HepG2 (cell line): ENCODE data around the gene POLE3. TPM values are rescaled to one million over a fixed set of nuclear protein-coding genes. Genes with fewer than 3 reads are reported as not detected.

Experiments
- AFF4 ChIP-seq: sonication (generic); formaldehyde crosslinking; IDR thresholded peaks from 2 replicates; pipeline ENCODE4 v1.4.0; 2020; ENCODE audit warnings: missing genetic modification reagents
- ATF7 ChIP-seq, 2 experiments: fragments of 450-650 bp in 1 of 2; sonication (generic) in 1 of 2; formaldehyde crosslinking in 1 of 2; IDR thresholded peaks; 2 replicates each; pipeline versions ENCODE4 v1.4.0 to v1.6.1; 2016 to 2020; ENCODE audit warnings: antibody characterized with exemption in 1 of 2, mild to moderate bottlenecking in 1 of 2, missing genetic modification reagents in 1 of 2
- ATRX ChIP-seq: sonication (generic); formaldehyde crosslinking; IDR thresholded peaks from 2 replicates; pipeline ENCODE4 v1.4.0; 2020; ENCODE audit warnings: missing genetic modification reagents, borderline replicate concordance
- BHLHE40 ChIP-seq: IDR thresholded peaks from 2 replicates; pipeline ENCODE4 v1.6.1; 2011; ENCODE audit warnings: low read length, improper control_type of control experiment
- ERF ChIP-seq: IDR thresholded peaks from 2 replicates; pipeline ENCODE4 v1.6.1; 2018; ENCODE audit warnings: missing biosample characterization, missing genetic modification reagents
- HNRNPH1 ChIP-seq: fragments of 200-400 bp; formaldehyde crosslinking; optimal IDR thresholded peaks from 2 replicates; pipeline ENCODE3; 2017; ENCODE audit warnings: mild to moderate bottlenecking, low read depth, low read length
- IKZF1 ChIP-seq: fragments of 450-650 bp; IDR thresholded peaks from 2 replicates; pipeline ENCODE4 v1.7.1; 2016
- LBX2 ChIP-seq: sonication (generic); formaldehyde crosslinking; IDR thresholded peaks from 2 replicates; pipeline ENCODE4 v1.5.0; 2020; ENCODE audit warnings: missing genetic modification reagents, mild to moderate bottlenecking, borderline replicate concordance
- MYNN ChIP-seq: sonication (generic); formaldehyde crosslinking; IDR thresholded peaks from 2 replicates; pipeline ENCODE4 v1.4.0; 2020; ENCODE audit warnings: mild to moderate bottlenecking, low read depth, missing genetic modification reagents
- NFYC ChIP-seq: IDR thresholded peaks from 2 replicates; pipeline ENCODE4 v1.6.1; 2016; ENCODE audit warnings: missing genetic modification reagents, missing compliant biosample characterization
- NR2F1 ChIP-seq, 2 experiments: fragments of 450-650 bp in 1 of 2; formaldehyde crosslinking in 1 of 2; IDR thresholded peaks; 2 replicates each; pipeline versions ENCODE4 v1.5.0 to v1.6.1; 2016 to 2020; ENCODE audit warnings: mild to moderate bottlenecking in 1 of 2, missing compliant biosample characterization in 1 of 2, missing genetic modification reagents in 1 of 2, moderate library complexity in 1 of 2
- SRY ChIP-seq: sonication (generic); formaldehyde crosslinking; IDR thresholded peaks from 2 replicates; pipeline ENCODE4 v1.8.0; 2022; ENCODE audit warnings: mild to moderate bottlenecking, missing genetic modification reagents
- THAP7 ChIP-seq: sonication (generic); formaldehyde crosslinking; IDR thresholded peaks from 2 replicates; pipeline ENCODE4 v1.8.1; 2023; ENCODE audit warnings: mild to moderate bottlenecking, missing genetic modification reagents
- ZMAT3 ChIP-seq: sonication (generic); formaldehyde crosslinking; conservative IDR thresholded peaks from 2 replicates; pipeline ENCODE4 v1.7.0; 2021; ENCODE audit warnings: missing genetic modification reagents
- ZNF224 ChIP-seq: sonication (generic); formaldehyde crosslinking; IDR thresholded peaks from 2 replicates; pipeline ENCODE4 v1.5.0; 2020; ENCODE audit warnings: mild to moderate bottlenecking, missing genetic modification reagents
- ZNF251 ChIP-seq: sonication (generic); formaldehyde crosslinking; IDR thresholded peaks from 2 replicates; pipeline ENCODE4 v1.9.0; 2021; ENCODE audit warnings: mild to moderate bottlenecking, missing genetic modification reagents
- ZNF281 ChIP-seq: sonication (generic); formaldehyde crosslinking; IDR thresholded peaks from 2 replicates; pipeline ENCODE4 v1.4.0; 2020; ENCODE audit warnings: missing genetic modification reagents, borderline replicate concordance
- ZNF34 ChIP-seq: sonication (generic); formaldehyde crosslinking; IDR thresholded peaks from 2 replicates; pipeline ENCODE4 v1.4.0; 2020; ENCODE audit warnings: mild to moderate bottlenecking, missing genetic modification reagents, borderline replicate concordance
- ZNF446 ChIP-seq: sonication (generic); formaldehyde crosslinking; IDR thresholded peaks from 2 replicates; pipeline ENCODE4 v1.5.0; 2020; ENCODE audit warnings: mild to moderate bottlenecking, missing genetic modification reagents
- ZNF788 ChIP-seq: sonication (generic); formaldehyde crosslinking; IDR thresholded peaks from 2 replicates; pipeline ENCODE4 v1.5.0; 2020; ENCODE audit warnings: mild to moderate bottlenecking, missing genetic modification reagents, borderline replicate concordance
- ZNF792 ChIP-seq: IDR thresholded peaks from 2 replicates; pipeline ENCODE4 v1.6.1; 2016
- ZSCAN31 ChIP-seq: sonication (generic); formaldehyde crosslinking; IDR thresholded peaks from 2 replicates; pipeline ENCODE4 v1.5.0; 2020; ENCODE audit warnings: low read depth, mild to moderate bottlenecking, missing genetic modification reagents
- polyA plus RNA-seq, 8 experiments: library from polyadenylated mRNA; depleted of rRNA in 3 of 8; stranded (reverse) in 7 of 8; unstranded in 1 of 8; fragments of >200 nt; fragmentation: Illumina TruSeq in 4 of 8; extraction: Trizol in 4 of 8; gene quantifications; 2 replicates each; pipeline versions ENCODE4 v1.2.1 to v1.2.3, GENCODE V29; 2011 to 2016; ENCODE audit warnings: low read depth in 4 of 8, missing spikeins in 1 of 8, mixed read lengths in 1 of 8; ENCODE audit not compliant: insufficient read depth in 1 of 8
- total RNA-seq, 5 experiments: library from RNA; depleted of rRNA; stranded (reverse); fragments of >200 nt; fragmentation: Illumina TruSeq; extraction: Trizol; gene quantifications; 2 replicates each; pipeline ENCODE4 v1.2.3, GENCODE V29; 2016; ENCODE audit warnings: low read depth in 1 of 5

POLE3 gene
- total and polyA plus RNA-seq, 2 of the 13 experiments (the other 11 are each of a cell fraction or from before 2014, with no cell fraction given): 36.0 to 77.2 TPM

- TF ChIP-seq SRY (peak; percentile 95), ZNF34 (CRISPR knock-in tag) (no peak), AFF4 (CRISPR knock-in tag) (0 out of 2 replicates have a peak, but pooled peaks have one; percentile 35), ZNF446 (CRISPR knock-in tag) (no peak), ZNF224 (CRISPR knock-in tag) (peak; percentile 24; the same call in 1 of the 2 replicates), MYNN (CRISPR knock-in tag) (no peak), ZNF788 (peak; percentile 92; the same call in 1 of the 2 replicates), ZNF251 (CRISPR knock-in tag) (no peak), IKZF1 (no peak), ZSCAN31 (no peak), ERF (peak; percentile 87), ATF7 (IDR thresholded peaks at IDR 0.05) (no peak; the same call in 1 of the 2 replicates), ATF7 (CRISPR knock-in tag; IDR thresholded peaks at IDR 0.05) (0 out of 2 replicates have a peak, but pooled peaks have one; percentile 35), ATRX (CRISPR knock-in tag) (no peak), ZNF792 (peak; percentile 80), ZMAT3 (CRISPR knock-in tag) (peak; percentile 96), BHLHE40 (no peak), NR2F1 (CRISPR knock-in tag; IDR thresholded peaks at IDR 0.05) (no peak), THAP7 (CRISPR knock-in tag) (0 out of 2 replicates have a peak, but pooled peaks have one; percentile 30), HNRNPH1 (no peak), LBX2 (CRISPR knock-in tag) (no peak), ZNF281 (peak; percentile 72; the same call in 1 of the 2 replicates), NFYC (CRISPR knock-in tag) (peak; percentile 29)
Observed at GRCh38 chr9:113410207-113410864, at the start of gene POLE3, which contains the start of gene C9orf43 (continued).
